Motor neuron (in vitro differentiated cells): ENCODE data around the gene MFSD6. TPM values are rescaled to one million over a fixed set of nuclear protein-coding genes. Genes with fewer than 3 reads are reported as not detected.

Experiments used
- ATAC-seq, 8 experiments: fragments of 200-7000 bp; cut with Tn5 transposase; replicated peaks in 6 of 8; 2 replicates each; pipeline ENCODE4 v1.8.0; 2021; ENCODE audit warnings: mild to moderate bottlenecking in 8 of 8, moderate library complexity in 8 of 8
- H3K27ac ChIP-seq, 2 donors: fragments of 250-450 bp; sonication (Bioruptor Pico); 2 replicates each; pipeline ENCODE4 v1.9.0; 2021; ENCODE audit warnings: antibody characterized with exemption in 2 of 2, mild to moderate bottlenecking in 2 of 2, moderate library complexity in 1 of 2
- H3K4me1 ChIP-seq, 2 donors: fragments of 250-450 bp; sonication (Bioruptor Pico); replicated peaks in 1 of 2; 2 replicates each; pipeline ENCODE4 v1.6.1; 2021; ENCODE audit warnings: antibody characterized with exemption in 2 of 2, mild to moderate bottlenecking in 2 of 2, moderate library complexity in 1 of 2
- H3K4me3 ChIP-seq, 5 donors: fragments of 250-450 bp; sonication (Bioruptor Pico); 2 replicates each; pipeline ENCODE4 v1.9.0; 2021; ENCODE audit warnings: antibody characterized with exemption in 5 of 5, mild to moderate bottlenecking in 5 of 5, moderate library complexity in 4 of 5
- WGBS, 10 experiments: fragments of 450-650 bp; shearing (Covaris generic); methylation state at CpG; one replicate each; pipeline ENCODE4 v1.0.0; 2022; 5-methylcytosine and 5-hydroxymethylcytosine counted together
- in situ Hi-C, 9 experiments: fragments of 400-800 bp; cut with MboI; loops; one replicate each; pipeline ENCODE4 v1.15.0; 2021; ENCODE audit warnings: low sequenced_read_pairs in 9 of 9, low pct_unique_long_range_greater_than_20kb in 2 of 9; ENCODE audit not compliant: unreplicated experiment in 9 of 9
- total RNA-seq, 8 experiments: library from RNA; unstranded; fragments of 300-600 nt; gene quantifications; 2 replicates each; pipeline versions ENCODE4 v1.2.3 to v1.2.4, GENCODE V29; 2022

Gene MFSD6
- total RNA-seq, 8 experiments from 2014 or later: 3.9 to 21.7 (median 12.4) TPM

DNA sequence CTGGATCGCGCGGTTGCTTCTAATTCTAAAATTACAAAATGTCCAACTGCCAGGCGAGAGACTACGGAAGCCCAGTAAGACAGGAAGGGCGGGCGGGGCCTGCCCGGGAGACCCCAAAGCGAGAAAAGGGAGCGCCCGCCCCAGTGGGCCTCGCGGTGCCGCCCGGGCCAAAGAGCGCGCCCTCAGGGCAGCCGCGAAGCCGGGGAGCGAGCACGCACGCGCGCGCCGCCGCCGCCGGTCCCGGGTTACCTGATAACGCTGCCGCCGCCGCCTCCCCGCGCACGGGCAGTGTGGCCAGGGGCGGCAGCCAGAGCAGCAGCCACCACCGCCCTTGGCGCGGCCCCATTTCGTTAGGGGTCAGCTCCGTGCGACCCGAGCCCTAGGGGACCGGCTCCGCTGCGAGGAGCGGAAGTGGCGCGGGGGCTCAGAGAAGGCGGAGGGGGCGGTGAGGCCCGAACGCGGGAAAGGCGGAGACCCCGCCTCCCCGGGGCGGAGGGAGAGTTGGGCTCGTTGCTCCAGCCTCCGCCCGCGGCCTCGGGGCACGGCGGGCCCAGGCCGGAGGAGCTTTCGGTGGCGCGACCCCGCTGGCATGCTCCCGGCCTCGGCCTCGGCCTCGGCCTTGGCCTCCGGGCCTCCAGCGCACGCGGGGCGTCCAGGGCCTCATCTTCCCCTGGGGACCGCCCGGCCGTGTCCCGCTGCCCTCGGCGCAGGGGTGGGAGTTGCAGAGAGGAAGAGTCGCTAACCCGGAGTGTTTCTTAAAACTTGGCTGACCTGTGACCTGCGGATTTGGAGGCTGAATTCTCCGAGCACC lies 126.4 kb downstream of the MFSD6 start, which contains the start of gene NEMP2:
Gene NEMP2 (minus strand): TSS at position 413 of the 811 bp plus-strand sequence. CDS start 67 bp downstream, at position 346.
- in situ Hi-C loops: no loop called here
- Histone ChIP-seq H3K4me3 (peak within 1 kb of the TSS; percentile 36 to 63 (median 47)), H3K4me1 (peaks cover 8 to 15% of the 10 kb centered on the region in 2 donors), H3K27ac (peak within 1 kb of the TSS; percentile 2 to 67)
- WGBS, 10 experiments: 0 to 26% (median 1%) methylated on average over 1 to 23 of the region's 92 CpGs; no CpG with 5 or more reads in 1 of the 10 experiments
- ATAC-seq: peak; percentile 78 to 94 (median 90)

DNA sequence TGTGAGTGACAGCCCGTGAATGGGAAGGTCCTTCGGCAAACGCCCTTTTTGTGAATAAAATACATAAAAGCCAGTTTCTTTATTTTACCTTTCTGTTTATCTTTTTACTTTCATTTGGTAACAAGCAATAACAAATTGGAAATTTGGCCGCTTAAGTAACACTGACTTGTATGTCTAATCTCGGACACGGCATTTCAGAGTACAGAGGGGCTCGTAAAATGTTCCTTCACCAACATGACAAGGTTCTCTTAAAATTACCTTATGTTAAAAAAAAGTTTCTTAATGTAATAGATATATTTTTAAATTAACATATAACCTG lies 126.9 kb downstream of the MFSD6 start:
- in situ Hi-C loops: no loop called here
- 0 to 52% (median 17%) methylated on average over 1 to 7 of the region's 7 CpGs for WGBS, 10 experiments
- no peak overlapping the region for H3K27ac ChIP-seq

DNA sequence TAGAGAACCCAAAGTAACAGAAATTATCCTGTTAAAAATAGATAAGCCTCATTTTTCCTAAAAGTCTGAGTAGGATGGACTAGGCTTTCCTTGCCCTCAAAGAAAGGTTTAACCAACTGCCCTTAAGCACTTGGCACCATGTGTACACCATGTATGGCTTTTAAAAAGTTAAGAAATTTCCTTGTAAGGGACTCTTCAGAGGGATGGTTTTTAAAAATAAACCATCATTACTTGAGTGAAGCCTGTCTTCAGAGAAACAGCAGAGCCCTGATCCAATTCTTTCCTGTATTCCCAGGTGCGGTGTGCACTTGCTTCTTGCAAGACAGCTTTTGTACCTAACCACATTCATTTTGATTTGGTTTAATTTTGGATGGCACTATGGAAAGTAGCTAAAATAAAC lies 127.4 kb downstream of the MFSD6 start:
- no peak for ATAC-seq
- no peak overlapping the region for H3K27ac ChIP-seq
- in situ Hi-C loops: no loop called here
- 56 to 88% (median 75%) methylated on average over 1 of the region's 1 CpG; no CpG with 5 or more reads in 5 of the 10 experiments for WGBS, 10 experiments
- no peak overlapping the region for H3K4me3 ChIP-seq
- H3K4me1 ChIP-seq: peaks cover 7 to 10% of the 10 kb centered on the region in 2 donors

More for the DNA sequence above, 126.9 kb downstream of the MFSD6 start:
- Histone ChIP-seq H3K4me1 (peaks cover 8 to 15% of the 10 kb centered on the region in 2 donors), H3K4me3 (peak overlapping the region; percentile 36 to 63 (median 47))
- ATAC-seq: no peak

DNA sequence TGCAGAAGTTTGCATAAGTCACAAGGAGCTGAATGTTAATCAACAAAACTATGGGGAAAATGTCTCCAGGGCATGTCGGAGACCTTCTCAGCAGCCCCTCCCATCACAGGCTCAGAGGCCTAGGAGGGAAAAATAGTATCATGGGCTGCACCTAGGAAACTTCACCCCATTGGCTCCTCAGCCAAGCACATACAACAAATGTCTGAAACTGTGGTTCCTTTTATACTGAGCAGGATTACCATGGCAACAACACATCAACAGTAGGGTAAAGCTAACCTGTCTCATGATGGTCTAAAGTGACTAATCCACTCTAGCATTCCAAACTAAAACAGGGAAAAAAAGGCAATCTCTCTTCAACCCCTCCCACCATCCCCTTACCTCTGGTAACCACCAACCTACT lies 129.6 kb downstream of the MFSD6 start:
- H3K4me1 ChIP-seq: peaks cover 4 to 8% of the 10 kb centered on the region in 2 donors
- 60 to 100% (median 100%) methylated on average over 1 of the region's 1 CpG; no CpG with 5 or more reads in 3 of the 10 experiments for WGBS, 10 experiments
- H3K4me3 ChIP-seq: no peak overlapping the region
- in situ Hi-C loops: no loop called here
- ATAC-seq: peak in 2 of 8 experiments; percentile 8 to 37
- H3K27ac ChIP-seq: no peak overlapping the region

DNA sequence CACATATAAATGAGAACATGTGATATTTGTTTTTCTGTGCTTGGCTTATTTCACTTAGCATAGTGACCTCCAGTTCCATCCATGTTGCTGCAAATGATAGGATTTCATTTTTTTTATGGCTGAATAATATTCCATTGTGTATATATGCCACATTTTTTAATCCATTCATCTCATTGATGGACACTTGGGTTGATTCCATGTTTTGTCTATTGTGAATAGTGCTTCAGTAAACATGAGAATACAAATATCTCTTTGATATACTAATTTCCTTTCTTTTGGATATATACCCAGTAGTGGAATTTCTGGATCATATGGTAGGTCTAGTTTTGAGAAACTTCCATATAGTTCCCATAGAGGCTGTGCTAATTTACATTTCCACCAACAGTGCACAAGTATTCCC lies 130.0 kb downstream of the MFSD6 start:
- ATAC-seq: no peak
- Histone ChIP-seq H3K27ac (no peak overlapping the region), H3K4me3 (no peak overlapping the region), H3K4me1 (peaks cover 4 to 8% of the 10 kb centered on the region in 2 donors)
- in situ Hi-C loops: no loop called here

DNA sequence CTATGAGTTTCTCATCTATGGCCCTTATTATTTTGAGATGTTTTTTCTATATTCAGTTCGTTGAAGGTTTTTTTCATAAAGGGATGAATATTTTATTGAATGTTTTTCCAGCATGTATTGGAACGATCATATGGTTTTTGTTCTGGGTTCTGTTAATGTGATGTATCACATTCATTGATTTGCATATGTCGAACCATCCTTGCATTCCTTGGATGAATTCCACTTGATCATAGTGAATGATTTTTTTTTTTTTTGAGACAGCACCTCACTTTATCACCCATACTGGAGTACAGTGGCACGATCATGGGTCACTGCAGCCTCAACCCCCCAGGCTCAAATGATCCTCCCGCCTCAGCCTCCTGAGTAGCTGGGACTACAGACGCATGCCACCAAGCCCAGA lies 131.9 kb downstream of the MFSD6 start:
- Histone ChIP-seq H3K4me3 (no peak overlapping the region), H3K4me1 (no peaks in the 10 kb centered on the region), H3K27ac (no peak overlapping the region)
- 54 to 100% (median 67%) methylated on average over 1 to 6 of the region's 6 CpGs for WGBS, 10 experiments
- in situ Hi-C loops: no loop called here
- no peak for ATAC-seq

DNA sequence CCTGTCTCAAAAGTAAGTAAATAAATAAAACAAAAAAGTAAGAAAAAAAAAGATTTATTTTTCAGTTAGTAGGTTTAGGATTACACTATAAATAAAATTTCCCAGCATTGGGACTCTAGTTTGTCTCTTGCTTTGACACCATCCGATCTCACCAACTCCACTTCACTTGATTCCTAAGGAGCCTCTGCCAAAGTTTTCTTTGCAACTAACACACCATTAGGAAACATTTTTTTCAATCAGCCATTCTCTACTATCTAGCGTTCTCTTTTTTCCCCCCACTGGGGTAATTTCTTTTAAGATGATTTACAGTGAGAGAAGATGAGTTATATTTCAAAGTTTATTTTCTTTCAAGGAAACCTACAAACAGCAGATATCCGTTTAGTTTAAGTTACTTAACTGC lies 136.9 kb downstream of the MFSD6 start:
- Histone ChIP-seq H3K27ac (no peak overlapping the region), H3K4me3 (no peak overlapping the region), H3K4me1 (no peaks in the 10 kb centered on the region)
- ATAC-seq: no peak
- 31 to 96% (median 90%) methylated on average over 2 to 3 of the region's 3 CpGs for WGBS, 10 experiments
- in situ Hi-C loops: no loop called here

DNA sequence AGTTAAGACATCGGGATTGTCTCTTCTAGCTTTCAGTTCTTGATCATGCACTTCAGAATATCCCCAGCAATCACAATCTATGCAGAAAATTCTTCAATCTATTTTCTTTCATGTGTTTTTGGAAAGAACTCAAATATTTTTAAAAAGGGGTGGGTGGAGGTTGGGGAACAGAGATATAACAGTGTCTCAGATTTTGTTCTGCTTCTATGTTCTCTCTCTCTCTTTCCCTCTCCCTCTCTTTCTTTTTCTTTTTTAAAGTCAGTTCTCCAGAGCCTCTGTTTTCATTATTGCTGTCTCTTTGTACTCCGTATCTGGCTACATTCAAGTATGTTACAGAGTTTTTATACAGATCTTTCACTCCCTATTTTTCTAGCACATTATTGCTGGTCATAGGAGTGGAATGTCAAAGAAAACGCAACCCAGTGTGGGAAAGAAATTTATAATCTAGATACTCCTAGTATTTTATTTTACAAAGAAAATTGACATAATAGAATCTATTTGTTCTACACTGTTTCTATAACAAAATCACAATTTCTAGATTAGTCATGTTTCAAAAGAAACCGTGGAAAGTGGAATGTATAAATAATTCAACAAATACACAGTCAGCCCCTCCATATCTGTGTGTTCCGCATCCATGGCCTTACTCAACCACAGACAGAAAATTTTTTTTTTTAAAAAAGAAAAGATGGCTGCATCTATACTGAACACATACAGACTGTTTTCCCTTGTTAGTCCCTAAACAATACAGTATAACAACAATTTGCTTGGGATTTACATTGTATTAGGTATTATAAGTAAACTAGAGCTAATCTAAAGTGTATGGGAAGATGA lies 137.6 kb downstream of the MFSD6 start:
- WGBS, 10 experiments: 36 to 98% (median 86%) methylated on average over 4 to 5 of the region's 5 CpGs; no CpG with 5 or more reads in 1 of the 10 experiments

DNA sequence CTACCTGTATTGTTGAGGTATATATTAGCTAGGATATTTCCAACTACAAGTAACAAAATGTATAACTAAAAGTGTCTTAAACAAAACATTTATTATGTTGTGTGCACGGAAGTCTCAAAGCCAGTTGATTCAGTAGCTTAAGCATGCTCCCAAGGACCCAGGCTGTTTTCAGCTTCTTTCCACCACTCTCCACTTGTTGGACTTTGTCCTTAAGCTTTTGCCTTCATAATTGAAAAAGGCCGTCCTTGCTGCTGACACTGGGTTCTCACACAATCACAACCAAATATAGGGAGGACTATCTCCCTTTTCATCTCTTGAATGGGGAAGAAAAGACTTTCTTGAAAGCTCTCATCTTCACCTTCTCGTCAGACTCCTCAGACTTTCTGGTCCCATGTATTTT lies 138.6 kb downstream of the MFSD6 start:
- ATAC-seq: no peak
- WGBS, 10 experiments: 79 to 100% (median 92%) methylated on average over 1 to 3 of the region's 3 CpGs; no CpG with 5 or more reads in 1 of the 10 experiments
- H3K27ac ChIP-seq: no peak overlapping the region
- no peaks in the 10 kb centered on the region for H3K4me1 ChIP-seq
- H3K4me3 ChIP-seq: no peak overlapping the region
- in situ Hi-C loops: no loop called here

More for the DNA sequence above, 137.6 kb downstream of the MFSD6 start:
- no peaks in the 10 kb centered on the region for H3K4me1 ChIP-seq
- in situ Hi-C loops: no loop called here
- no peak overlapping the region for H3K27ac ChIP-seq
- H3K4me3 ChIP-seq: no peak overlapping the region
- peak in 1 of 8 experiments; percentile 44 for ATAC-seq

DNA sequence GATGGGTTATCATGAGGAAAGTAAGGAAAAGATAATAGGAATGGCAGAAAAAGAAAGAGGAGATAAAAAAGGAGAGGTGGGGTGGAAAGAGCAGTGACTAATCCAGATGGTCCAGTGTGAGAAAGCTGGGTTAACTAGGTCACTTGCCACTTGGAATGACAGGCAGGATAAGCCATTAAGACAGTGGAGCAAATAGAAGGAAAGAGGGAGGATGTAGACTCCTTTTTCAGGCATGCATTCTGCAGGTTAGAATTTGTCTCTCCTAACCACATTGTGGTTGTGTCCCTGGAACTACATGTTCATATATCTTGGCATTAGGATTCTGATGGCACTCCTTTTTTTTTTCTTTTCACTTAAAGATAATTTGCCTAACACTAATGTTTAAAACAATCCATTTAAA lies 139.7 kb downstream of the MFSD6 start:
- no peak for ATAC-seq

DNA sequence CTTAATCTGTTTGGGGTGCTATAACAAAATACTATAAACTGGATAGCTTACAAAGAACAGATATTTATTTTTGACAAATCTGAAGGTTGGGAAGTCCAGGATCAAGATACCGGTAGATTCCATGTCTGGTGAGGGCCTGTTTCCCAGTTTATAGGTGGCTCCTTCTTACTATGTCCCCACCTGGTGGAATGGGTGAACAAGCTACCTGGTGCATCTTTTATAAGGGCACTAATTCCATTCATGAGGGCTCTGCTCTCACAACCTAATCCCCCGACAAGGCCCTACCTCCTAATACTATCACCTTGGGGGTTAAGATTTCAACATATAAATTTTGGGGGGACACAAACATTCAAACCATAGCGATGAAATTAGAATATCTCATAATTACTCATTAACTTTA lies 142.0 kb downstream of the MFSD6 start:
- no peak overlapping the region for H3K4me3 ChIP-seq
- H3K27ac ChIP-seq: no peak overlapping the region
- no peak for ATAC-seq
- H3K4me1 ChIP-seq: no peaks in the 10 kb centered on the region
- 75 to 100% (median 100%) methylated on average over 1 to 3 of the region's 3 CpGs for WGBS, 10 experiments
- in situ Hi-C loops: no loop called here

More for the DNA sequence above, 139.7 kb downstream of the MFSD6 start:
- H3K4me1 ChIP-seq: no peaks in the 10 kb centered on the region
- in situ Hi-C loops: no loop called here
- H3K27ac ChIP-seq: no peak overlapping the region
- H3K4me3 ChIP-seq: no peak overlapping the region
